NCI-H226 (cell line): ENCODE measurements around the gene DHX15.

ENCODE experiments used
- DNase-seq: peaks from one replicate; pipeline ENCODE4 v3.0.0-alpha.2; 2015

Gene DHX15

DNA sequence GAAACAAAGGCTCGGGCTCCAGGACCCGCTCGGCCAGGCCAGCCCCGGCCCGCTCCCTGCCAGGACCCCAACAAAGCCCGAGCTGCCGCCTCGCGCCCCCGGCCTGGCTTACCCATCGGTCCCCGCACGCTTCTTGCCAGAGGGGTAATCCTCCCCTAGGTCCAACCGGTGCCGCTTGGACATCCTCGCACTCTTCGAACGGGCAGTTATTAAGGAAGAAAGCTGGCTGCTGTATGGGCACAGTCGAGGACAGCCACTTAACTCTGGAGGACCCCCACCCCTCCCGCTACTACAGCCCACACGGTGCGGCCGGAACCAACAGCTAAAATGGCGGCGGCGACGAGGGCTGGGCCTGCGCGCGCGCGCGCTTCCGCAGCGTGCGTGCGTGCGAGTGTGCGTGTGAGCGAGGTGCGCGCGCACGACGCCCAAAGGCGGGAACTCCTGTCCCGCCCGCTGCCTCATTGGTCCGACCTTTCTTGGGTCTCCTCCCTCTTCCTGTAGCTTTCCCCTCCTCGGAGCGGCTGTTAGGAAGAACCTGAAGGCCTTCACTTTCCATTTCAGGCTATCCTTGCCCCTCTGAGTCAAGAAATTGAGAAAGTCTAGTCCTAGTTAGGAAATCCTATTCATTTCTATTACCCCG is at the start of gene DHX15:
Gene DHX15, minus strand, starts transcription at position 344 of the 640 bp plus-strand sequence. Its CDS starts 161 bp downstream, at position 183.
- DNase-seq = peak; percentile 89

GRCh38 chr4:24632011-24632410 is 47.7 kb upstream of the DHX15 start:
- no peak for DNase-seq

GRCh38 chr4:24630937-24631336 is 46.6 kb upstream of the DHX15 start:
- no peak for DNase-seq

GRCh38 chr4:24625091-24625490 is 40.7 kb upstream of the DHX15 start:
- DNase-seq = no peak

DNA sequence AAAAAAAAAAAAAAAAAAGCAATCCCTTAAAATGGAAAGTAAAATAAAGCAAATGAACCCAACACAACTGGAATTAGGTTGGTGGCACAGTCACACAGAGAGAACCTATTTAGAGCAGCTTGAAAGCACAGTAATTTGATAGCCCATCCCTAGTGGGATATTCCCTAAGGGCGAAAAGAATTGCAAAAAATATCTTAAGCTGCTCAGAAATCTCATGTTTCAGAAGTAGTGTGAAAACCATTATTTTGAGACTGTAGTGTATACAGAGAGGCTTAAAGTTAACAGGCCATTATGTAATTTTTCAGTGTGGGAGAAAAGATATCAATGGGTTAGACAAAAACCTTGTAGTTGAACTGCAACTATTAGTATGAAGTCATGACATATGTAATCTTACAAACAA is 40.0 kb upstream of the DHX15 start:
- no peak for DNase-seq

DNA sequence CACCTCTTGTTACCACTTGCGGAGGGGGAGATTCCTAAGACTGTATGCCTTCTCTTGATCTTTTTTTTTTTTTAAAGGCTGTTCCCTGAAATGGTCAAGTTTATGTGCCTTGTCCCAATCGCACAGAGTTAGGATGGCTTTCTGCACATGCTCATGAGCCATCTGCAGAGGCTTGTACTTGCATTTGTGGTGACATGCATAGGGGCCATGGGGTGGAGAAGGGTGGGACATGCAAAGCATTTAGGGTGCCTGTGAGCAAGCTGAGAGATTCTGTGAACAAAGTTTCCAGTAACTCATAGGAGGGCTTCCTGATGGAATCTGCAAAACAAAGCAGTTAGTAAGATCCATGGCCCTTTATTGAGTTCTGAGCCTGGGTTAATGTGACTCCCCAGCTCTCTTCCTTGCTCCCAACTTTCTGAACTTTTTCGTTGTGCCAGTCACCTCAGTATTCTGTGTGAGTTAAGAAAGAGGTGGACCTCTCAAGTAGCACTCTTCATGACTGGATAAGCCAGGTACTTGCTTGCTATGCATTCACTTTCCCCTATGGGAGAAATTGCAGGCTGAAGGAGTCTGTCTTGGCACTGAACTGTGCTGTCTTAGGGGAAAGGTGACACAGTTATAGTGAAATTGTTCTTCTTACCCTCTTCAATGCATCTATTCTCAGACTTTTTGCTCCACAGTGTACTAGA is 37.9 kb upstream of the DHX15 start:
- no peak for DNase-seq

DNA sequence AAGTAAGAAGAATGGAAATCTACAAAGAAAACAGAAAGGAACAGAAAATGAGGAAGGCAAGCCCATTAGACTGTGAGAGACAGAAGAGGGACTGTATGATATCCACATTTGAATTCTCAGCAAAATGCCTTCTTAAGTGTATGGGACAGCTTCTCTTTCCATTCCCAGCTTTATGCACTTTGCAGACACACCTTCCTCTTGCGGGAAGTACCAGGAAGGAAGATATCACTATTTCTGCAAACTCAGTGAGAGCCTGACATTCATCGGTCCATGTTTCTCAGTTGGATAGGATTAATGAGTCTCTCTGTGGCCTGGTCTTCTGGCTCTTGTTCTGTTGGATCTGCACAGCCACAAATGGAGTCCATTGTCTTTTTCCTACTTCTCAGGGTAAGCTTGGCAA is 31.6 kb upstream of the DHX15 start:
- no peak for DNase-seq

- DNase-seq = no peak
Observed at GRCh38 chr4:24614881-24615280, 30.5 kb upstream of the DHX15 start.

DNA sequence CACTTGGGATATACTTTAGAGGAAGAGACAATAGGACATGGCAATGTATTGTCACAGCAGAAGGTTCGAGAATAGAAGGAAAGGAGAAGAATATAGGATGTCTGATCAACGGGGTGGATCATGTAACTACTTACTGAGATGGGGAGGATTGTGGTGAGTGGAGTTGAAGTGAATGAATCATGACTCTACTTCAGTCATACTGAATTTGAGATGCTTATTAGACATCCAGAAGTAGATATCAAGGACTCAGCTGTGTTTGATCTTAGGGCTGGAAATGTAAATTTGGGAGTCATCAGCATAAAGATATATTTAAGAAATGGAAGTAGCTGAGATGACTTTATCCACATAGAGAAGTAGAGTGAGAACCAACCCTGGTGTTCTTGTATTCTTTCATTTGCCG is 29.1 kb upstream of the DHX15 start:
- DNase-seq = no peak

GRCh38 chr4:24611575-24611974 is 27.2 kb upstream of the DHX15 start:
- no peak for DNase-seq

- DNase-seq = no peak
Observed at GRCh38 chr4:24607334-24607733, 23.0 kb upstream of the DHX15 start.

- DNase-seq = no peak
Observed at GRCh38 chr4:24605216-24605615, 20.9 kb upstream of the DHX15 start.

GRCh38 chr4:24604558-24605214 is 20.3 kb upstream of the DHX15 start:
- DNase-seq = no peak

DNA sequence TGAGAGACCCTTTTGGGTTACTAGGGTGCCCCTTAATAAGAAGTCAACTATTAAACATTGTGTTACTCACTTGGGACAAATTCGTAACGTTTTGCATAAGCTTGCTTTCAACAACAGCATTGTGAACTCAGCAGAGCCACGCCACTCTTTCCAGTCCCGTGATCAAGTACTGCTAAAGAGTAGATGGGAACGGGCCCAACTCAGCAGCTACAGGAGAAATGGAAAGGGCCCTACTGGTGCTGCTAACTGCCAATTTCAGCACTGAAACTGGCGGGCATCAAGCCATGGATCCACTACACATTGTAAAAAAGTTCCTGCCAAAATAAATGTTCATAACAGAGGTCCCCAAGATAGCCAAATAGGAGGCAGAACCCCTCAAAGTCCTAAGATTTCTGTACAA is 19.0 kb upstream of the DHX15 start:
- DNase-seq = no peak

DNA sequence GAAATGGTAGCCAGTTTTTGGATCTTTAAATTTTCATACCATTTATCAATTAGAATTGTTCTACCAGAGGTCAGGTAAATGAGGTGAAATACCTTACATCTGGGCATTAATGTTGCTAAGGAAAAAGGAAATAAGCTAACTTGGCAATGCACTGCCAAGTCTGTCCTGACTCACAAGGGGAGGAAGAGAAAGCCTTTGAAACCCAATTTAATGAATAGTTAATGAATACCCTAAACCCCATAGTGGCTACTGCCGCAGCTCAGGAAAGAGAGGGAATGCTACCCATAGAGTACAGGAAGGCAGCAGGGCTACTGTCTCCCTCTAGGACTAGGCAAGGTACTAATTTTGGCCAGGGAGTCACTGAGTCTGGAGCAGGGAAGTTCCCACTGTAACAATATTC is 16.8 kb upstream of the DHX15 start:
- DNase-seq = no peak

DNA sequence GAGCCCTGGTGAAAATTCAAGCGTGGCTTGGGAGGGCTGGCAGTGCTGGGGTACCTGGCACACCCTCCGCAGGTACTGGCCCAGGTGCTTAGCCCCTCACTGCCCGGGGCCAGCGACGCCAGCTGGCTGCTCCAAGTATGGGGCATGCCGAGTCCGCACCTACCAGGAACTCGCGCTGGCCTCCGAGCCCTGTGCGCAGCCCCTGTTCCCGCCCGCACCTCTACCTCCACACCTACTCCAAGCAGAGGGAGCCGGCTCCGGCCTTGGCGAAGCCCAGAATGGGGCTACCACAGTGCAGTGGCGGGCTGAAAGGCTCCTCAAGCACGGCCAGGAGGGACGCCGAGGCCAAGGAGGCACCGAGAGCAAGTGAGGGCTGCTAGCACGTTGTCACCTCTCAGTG is 14.9 kb upstream of the DHX15 start:
- no peak for DNase-seq

GRCh38 chr4:24598025-24598424 is 13.7 kb upstream of the DHX15 start:
- DNase-seq = no peak

- no peak for DNase-seq
Observed at GRCh38 chr4:24595659-24596058, 11.3 kb upstream of the DHX15 start.

- DNase-seq = peak; percentile 8
Observed at GRCh38 chr4:24594887-24595286, 10.5 kb upstream of the DHX15 start.

DNA sequence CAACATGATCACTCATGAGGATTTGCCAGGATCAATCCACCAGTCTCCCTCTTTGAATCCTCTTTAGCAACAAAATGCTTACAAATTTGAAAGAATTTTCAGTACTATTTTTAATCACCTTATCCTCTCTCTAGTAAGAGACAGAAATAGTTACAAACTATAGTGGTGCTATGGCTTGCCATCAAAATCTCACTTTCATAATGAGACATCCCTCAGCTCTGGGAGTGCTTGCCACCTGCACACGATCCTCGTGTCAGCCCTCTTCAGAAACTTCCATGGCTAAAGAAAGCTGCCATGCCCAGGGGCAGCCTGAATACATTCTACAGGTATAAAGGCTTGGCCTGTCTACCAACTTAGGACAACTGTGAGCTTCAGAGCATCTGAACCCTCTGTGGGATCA is 5.1 kb upstream of the DHX15 start:
- DNase-seq = no peak

DNA sequence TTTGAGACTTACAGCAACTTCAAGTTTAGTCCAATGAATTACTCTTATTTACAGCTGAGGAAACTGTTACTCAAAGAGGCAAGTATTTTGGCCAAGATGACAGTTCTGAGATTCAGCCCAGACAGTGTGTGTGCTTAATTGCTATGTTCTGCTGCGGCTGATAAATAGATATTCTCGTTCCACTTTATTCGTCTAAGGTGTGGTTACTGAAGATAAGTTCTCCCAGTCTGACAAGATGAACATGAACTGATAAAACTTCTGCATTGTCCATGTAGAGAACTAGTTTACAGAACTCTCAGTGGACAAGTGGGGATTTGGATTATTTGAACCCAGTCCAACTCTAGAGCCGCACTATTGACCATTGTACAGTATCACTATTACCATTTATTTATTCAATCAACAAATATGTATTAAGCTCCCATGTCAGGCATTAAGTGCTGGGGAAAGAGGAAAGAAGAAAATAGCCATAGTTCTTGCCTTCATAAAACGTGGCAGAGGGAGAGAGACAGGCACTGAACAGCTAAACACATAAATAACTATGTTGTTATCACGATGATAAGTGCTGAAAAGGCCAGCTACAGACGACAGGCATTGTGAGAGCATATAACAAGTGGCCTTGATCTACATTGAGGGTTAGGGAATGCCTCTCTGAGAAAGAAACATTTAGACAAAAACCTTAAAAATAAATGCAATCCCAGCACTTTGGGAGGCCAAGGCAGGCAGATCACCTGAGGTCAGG is 4.0 kb upstream of the DHX15 start:
- no peak for DNase-seq

DNA sequence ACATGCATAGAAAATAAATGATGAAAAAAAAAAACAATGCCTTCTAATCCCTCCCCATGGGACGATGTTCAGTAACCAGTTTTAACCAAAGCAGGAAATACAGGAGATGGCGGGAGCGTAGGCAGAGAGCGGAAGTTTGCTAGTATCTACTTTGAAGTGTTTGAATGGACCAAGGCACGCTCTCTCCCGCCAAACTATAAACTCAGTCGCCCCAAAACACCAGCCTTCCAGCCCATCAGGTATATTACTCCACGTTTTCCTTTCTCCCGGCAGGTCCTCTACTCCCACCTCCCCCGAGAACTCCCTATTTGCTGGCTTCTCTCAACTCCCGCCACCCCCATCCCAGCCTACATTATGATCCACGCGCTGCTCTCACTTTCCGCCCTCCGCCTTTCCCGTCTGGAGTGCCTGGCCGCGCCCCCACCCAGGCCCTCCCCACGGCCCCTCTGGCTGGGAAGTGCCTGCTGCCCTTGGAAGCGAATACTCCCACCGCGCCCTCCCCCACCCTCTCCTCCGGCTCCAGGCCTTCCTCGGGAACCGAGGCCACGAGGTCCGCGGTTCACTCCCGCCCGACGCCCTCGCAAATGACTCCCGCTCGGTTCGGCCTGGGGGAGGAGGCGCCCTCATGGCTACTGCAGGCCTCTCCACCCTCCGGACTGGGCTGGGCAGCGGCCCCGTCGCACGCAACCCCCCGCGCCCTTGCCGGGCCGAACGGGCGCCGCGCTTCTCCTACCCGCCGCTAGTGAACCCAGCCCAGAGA is 723 bp downstream of the DHX15 start:
- peak; percentile 78 for DNase-seq
